Activated CD8-positive, alpha-beta T cell treated with anti-CD3 and anti-CD28 coated beads for 36 hours (primary cell): ENCODE measurements around the gene IER3IP1. TPM values are rescaled to one million over a fixed set of nuclear protein-coding genes. Genes with fewer than 3 reads are reported as not detected.

Source experiments
- ATAC-seq: fragments of 200-7000 bp; cut with Tn5 transposase; one replicate; pipeline ENCODE4 v1.10.0; 2021; ENCODE audit warnings: mild to moderate bottlenecking, moderate library complexity
- CTCF ChIA-PET: fragments of 350-600 bp; sonication (Branson Sonifier 250); formaldehyde crosslinking; loops from one replicate; lab custom pipeline; 2021; ENCODE audit warnings: antibody characterized with exemption; lab: Charles Lee
- POLR2A ChIA-PET: fragments of 350-600 bp; sonication (Branson Sonifier 250); formaldehyde crosslinking; loops from one replicate; lab custom pipeline; 2021; ENCODE audit warnings: antibody characterized with exemption; lab: Charles Lee
- DNase-seq: peaks from one replicate; pipeline ENCODE4 v3.0.0-alpha.2; 2020
- H3K27ac Mint-ChIP-seq: one replicate; pipeline ENCODE4 v1.8.0; 2021; ENCODE audit warnings: mild to moderate bottlenecking, mixed read lengths
- H3K27me3 Mint-ChIP-seq: one replicate; pipeline ENCODE4 v1.8.0; 2021; ENCODE audit warnings: mixed read lengths
- H3K36me3 Mint-ChIP-seq: one replicate; pipeline ENCODE4 v1.8.0; 2021; ENCODE audit warnings: low read depth, mixed read lengths
- H3K4me1 Mint-ChIP-seq: one replicate; pipeline ENCODE4 v1.8.0; 2021; ENCODE audit warnings: low read depth, mixed read lengths
- H3K4me3 Mint-ChIP-seq: one replicate; pipeline ENCODE4 v1.8.0; 2021; ENCODE audit warnings: mild to moderate bottlenecking, moderate library complexity, mixed read lengths
- H3K9me3 Mint-ChIP-seq: one replicate; pipeline ENCODE4 v1.8.0; 2021; ENCODE audit warnings: mixed read lengths
- intact Hi-C: fragments of 100-400 bp; cut with micrococcal nuclease; formaldehyde crosslinking; loops from one replicate; pipeline ENCODE4 v1.10.0; 2022
- total RNA-seq, 2 experiments: library from RNA; stranded (reverse); gene quantifications; one replicate each; pipeline ENCODE4 v1.2.3, GENCODE V29; 2021
- TF ChIP-seq, protein P1 (sequence below): fragments of 200-600 bp; IDR thresholded peaks from one replicate; pipeline ENCODE4 v1.8.0; 2022; ENCODE audit warnings: antibody characterized with exemption, mild to moderate bottlenecking

Gene IER3IP1
- total RNA-seq, 2 experiments from 2014 or later, result 11.1 to 12.7 TPM

DNA sequence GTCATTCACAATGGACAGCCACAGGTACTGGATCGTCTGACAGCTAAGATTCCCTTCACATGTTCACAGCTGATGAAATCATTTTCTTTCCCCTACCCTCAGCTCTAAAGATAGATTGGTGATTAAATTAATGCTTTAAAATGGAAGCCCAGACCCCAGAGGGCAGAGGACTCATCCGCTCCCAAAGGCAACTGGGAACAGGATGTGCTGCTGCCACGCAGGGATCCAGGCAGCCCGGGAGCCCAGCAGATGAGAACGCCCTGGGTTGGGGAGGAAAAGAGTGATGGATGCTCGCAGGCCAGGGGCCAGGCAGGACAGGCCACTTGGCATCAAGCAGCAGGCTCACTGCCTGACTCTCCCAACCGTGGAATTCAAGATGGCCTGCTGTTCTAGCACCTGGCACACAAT, 67.2 kb downstream of the IER3IP1 start:
- no peaks in the 10 kb centered on the region for H3K4me1 Mint-ChIP-seq
- intact Hi-C loops, result loop anchor here (10.0 kb wide), 1 partner anchor 636 kb away; no protein-coding TSS in a partner anchor
- no peaks in the 10 kb centered on the region for H3K27me3 Mint-ChIP-seq
- ATAC-seq (no peak), DNase-seq (no peak)
- peaks cover 8% of the 10 kb centered on the region for H3K36me3 Mint-ChIP-seq
- POLR2A ChIA-PET, result interaction anchor here (0.6 kb wide), 1 partner anchor 62 kb away, joined by 4 read pairs; no protein-coding TSS in a partner anchor
- no peak overlapping the region for H3K27ac Mint-ChIP-seq
- H3K4me3 Mint-ChIP-seq, result no peak overlapping the region
- TF ChIP-seq, protein P1, sequence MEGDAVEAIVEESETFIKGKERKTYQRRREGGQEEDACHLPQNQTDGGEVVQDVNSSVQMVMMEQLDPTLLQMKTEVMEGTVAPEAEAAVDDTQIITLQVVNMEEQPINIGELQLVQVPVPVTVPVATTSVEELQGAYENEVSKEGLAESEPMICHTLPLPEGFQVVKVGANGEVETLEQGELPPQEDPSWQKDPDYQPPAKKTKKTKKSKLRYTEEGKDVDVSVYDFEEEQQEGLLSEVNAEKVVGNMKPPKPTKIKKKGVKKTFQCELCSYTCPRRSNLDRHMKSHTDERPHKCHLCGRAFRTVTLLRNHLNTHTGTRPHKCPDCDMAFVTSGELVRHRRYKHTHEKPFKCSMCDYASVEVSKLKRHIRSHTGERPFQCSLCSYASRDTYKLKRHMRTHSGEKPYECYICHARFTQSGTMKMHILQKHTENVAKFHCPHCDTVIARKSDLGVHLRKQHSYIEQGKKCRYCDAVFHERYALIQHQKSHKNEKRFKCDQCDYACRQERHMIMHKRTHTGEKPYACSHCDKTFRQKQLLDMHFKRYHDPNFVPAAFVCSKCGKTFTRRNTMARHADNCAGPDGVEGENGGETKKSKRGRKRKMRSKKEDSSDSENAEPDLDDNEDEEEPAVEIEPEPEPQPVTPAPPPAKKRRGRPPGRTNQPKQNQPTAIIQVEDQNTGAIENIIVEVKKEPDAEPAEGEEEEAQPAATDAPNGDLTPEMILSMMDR, result no peak
- no peaks in the 10 kb centered on the region for H3K9me3 Mint-ChIP-seq
- CTCF ChIA-PET, result no interaction called here

- Mint-ChIP-seq H3K4me1 (no peaks in the 10 kb centered on the region), H3K27me3 (no peaks in the 10 kb centered on the region), H3K27ac (no peak overlapping the region), H3K36me3 (peaks cover 6% of the 10 kb centered on the region), H3K9me3 (no peaks in the 10 kb centered on the region), H3K4me3 (no peak overlapping the region)
- intact Hi-C loops, result loop anchor here (10.0 kb wide), 1 partner anchor 636 kb away; no protein-coding TSS in a partner anchor
- POLR2A ChIA-PET, result no interaction called here
- no peak for DNase-seq
- CTCF ChIA-PET, result interaction anchor here (1.8 kb wide), 1 partner anchor 640 kb away, joined by 4 read pairs; no protein-coding TSS in a partner anchor
- TF ChIP-seq, protein P1, result no peak
- no peak for ATAC-seq
These were observed 67.8 kb downstream of the IER3IP1 start for GRCh38 chr18:47108373-47108772.

Other genes starting within 250 kb of the IER3IP1 start
- not detected for gene ELOA2, start 140.7 kb downstream of the IER3IP1 start, total RNA-seq
- 10 to 100 TPM; 28.1 to 32.2 TPM for gene HDHD2, start 25.9 kb downstream of the IER3IP1 start, total RNA-seq
- gene SKOR2, start 75.3 kb upstream of the IER3IP1 start, total RNA-seq, result not detected